Nephron (organoid): ENCODE measurements around the gene PIP4K2A.
"Not testable (repeated sequence)": the region's sequence is repeated elsewhere in the genome, so short reads cannot be mapped to it uniquely, and the experiment has no call there.

Experiments used
- H3K27ac Mint-ChIP-seq, 3 experiments: 2 replicates each; pipeline ENCODE4 v1.8.0; 2020; ENCODE audit warnings: mixed read lengths in 3 of 3, mild to moderate bottlenecking in 2 of 3, moderate library complexity in 1 of 3
- H3K27me3 Mint-ChIP-seq: 2 replicates; pipeline ENCODE4 v1.8.0; 2021; ENCODE audit warnings: low read depth, mild to moderate bottlenecking, moderate library complexity, mixed read lengths
- H3K36me3 Mint-ChIP-seq: 2 replicates; pipeline ENCODE4 v1.8.0; 2020; ENCODE audit warnings: low read depth, mixed read lengths
- H3K4me1 Mint-ChIP-seq: 2 replicates; pipeline ENCODE4 v1.8.0; 2020; ENCODE audit warnings: mixed read lengths
- H3K4me3 Mint-ChIP-seq, 3 experiments: 2 replicates each; pipeline ENCODE4 v1.8.0; 2020; ENCODE audit warnings: mild to moderate bottlenecking in 3 of 3, mixed read lengths in 3 of 3, moderate library complexity in 2 of 3
- H3K9me3 Mint-ChIP-seq: 2 replicates; pipeline ENCODE4 v1.8.0; 2020; ENCODE audit warnings: mixed read lengths
- CTCF ChIP-seq, 3 experiments: fragments of 200-600 bp; sonication (generic); IDR thresholded peaks; one replicate each; pipeline ENCODE4 v1.5.0; 2021; ENCODE audit warnings: antibody characterized with exemption in 3 of 3; ENCODE audit not compliant: unreplicated experiment in 3 of 3

PIP4K2A gene

GRCh38 chr10:22518167-22518724 lies 196.1 kb downstream of the PIP4K2A start:
- H3K4me1 Mint-ChIP-seq: no peaks in the 10 kb centered on the region
- no peak for TF ChIP-seq CTCF (IDR thresholded peaks at IDR 0.05; ENCODE audit: unreplicated experiment in 3 of 3)
- peaks cover 26% of the 10 kb centered on the region for H3K9me3 Mint-ChIP-seq
- no peaks in the 10 kb centered on the region for H3K27me3 Mint-ChIP-seq
- no peak overlapping the region for H3K4me3 Mint-ChIP-seq
- H3K36me3 Mint-ChIP-seq: peaks cover under 1% of the 10 kb centered on the region
- no peak overlapping the region for H3K27ac Mint-ChIP-seq

DNA sequence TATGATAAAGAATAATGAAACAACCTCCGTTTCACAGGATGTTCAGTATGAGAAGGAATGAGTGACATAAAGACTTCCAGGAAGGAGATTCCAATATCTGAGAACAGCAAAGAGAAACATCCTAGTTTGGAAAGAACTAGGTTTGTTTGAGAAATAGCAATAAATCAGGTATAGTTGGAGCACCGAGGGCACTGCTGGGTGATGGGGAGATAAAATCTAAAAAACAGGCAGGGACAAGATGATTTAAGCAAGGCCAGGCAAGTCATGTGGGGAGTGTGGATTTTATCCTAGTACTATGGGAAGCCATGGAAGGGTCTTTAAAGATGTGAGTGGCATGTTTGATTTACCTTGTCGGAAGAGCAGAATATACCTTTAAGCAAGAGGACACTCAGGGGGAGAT lies 199.4 kb downstream of the PIP4K2A start:
- Mint-ChIP-seq H3K27ac (no peak overlapping the region), H3K4me3 (no peak overlapping the region), H3K4me1 (no peaks in the 10 kb centered on the region), H3K27me3 (no peaks in the 10 kb centered on the region), H3K9me3 (peaks cover 37% of the 10 kb centered on the region), H3K36me3 (peaks cover 9% of the 10 kb centered on the region)
- no peak for TF ChIP-seq CTCF (IDR thresholded peaks at IDR 0.05; ENCODE audit: unreplicated experiment in 3 of 3)

DNA sequence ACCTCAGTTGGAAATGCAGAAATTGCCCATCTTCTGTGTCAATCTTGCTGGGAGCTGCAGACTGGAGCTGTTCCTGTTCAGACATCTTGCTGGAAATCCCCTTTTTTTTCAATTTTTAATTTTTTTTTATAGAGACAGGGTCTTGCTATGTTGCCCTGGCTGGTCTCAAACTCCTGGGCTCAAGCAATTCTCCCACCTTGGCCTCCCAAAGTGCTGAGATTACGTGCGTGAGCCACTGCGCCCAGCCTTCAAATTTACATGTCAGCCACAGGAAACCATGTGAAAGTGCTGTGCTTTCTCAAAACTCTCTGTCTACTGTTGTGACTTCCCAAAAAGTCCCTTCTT lies 200.0 kb downstream of the PIP4K2A start:
- H3K27me3 Mint-ChIP-seq, H3K27ac Mint-ChIP-seq, H3K4me1 Mint-ChIP-seq, H3K36me3 Mint-ChIP-seq: not testable (repeated sequence)
- H3K9me3 Mint-ChIP-seq: peaks cover 39% of the 10 kb centered on the region
- H3K4me3 Mint-ChIP-seq: peak overlapping the region in 1 of 3 experiments; percentile 30

DNA sequence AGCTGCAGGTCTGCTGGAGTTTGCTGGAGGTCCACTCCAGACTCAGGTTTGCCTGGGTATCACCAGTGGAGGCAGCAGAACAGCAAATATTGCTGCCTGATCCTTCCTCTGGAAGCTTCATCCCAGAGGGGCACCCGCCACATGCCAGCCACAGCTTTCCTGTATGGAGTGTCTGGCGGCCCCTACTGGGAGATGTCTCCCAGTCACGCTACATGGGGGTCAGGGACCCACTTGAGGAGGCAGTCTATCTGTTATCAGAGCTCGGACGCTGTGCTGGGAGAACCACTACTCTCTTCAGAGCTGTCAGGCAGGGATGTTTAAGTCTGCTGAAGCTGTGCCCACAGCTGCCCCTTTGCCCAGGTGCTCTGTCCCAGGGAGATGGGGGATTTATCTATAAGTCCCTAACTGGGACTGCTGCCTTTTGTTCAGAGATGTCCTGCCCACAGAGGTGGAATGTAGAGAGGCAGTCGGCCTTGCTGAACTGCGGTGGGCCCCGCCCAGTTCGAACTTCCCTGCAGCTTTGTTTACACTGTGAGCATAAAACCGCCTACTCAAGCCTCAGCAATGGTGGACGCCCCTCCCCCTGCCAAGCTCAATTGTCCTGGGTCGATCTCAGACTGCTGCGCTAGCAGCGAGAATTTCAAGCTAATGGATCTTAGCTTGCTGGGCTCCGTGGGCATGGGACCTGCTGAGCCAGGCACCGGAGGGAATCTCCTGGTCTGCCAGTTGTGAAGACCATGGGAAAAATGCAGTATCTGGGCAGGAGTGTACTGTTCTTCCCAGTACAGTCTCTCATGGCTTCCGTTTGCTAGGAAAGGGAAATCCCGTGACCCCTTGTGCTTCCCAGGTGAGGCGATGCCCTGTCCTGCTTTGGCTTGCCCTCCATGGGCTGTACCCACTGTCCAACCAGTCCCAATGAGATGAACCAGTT lies 200.6 kb downstream of the PIP4K2A start:
- H3K4me3 Mint-ChIP-seq: peak overlapping the region in 2 of 3 experiments; percentile 42 to 65
- H3K36me3 Mint-ChIP-seq, H3K27me3 Mint-ChIP-seq, H3K27ac Mint-ChIP-seq, H3K4me1 Mint-ChIP-seq: not testable (repeated sequence)
- H3K9me3 Mint-ChIP-seq: peaks cover 36% of the 10 kb centered on the region

- not testable (repeated sequence) for H3K4me1 Mint-ChIP-seq, H3K27me3 Mint-ChIP-seq, H3K36me3 Mint-ChIP-seq, H3K4me3 Mint-ChIP-seq, H3K27ac Mint-ChIP-seq
- H3K9me3 Mint-ChIP-seq: peaks cover 43% of the 10 kb centered on the region
Observed at GRCh38 chr10:22512015-22512414, 202.4 kb downstream of the PIP4K2A start.

GRCh38 chr10:22508214-22508613 lies 206.2 kb downstream of the PIP4K2A start:
- not testable (repeated sequence) for H3K27ac Mint-ChIP-seq, H3K4me3 Mint-ChIP-seq, H3K36me3 Mint-ChIP-seq, H3K4me1 Mint-ChIP-seq
- Mint-ChIP-seq H3K9me3 (peaks cover 38% of the 10 kb centered on the region), H3K27me3 (peaks cover 14% of the 10 kb centered on the region)

DNA sequence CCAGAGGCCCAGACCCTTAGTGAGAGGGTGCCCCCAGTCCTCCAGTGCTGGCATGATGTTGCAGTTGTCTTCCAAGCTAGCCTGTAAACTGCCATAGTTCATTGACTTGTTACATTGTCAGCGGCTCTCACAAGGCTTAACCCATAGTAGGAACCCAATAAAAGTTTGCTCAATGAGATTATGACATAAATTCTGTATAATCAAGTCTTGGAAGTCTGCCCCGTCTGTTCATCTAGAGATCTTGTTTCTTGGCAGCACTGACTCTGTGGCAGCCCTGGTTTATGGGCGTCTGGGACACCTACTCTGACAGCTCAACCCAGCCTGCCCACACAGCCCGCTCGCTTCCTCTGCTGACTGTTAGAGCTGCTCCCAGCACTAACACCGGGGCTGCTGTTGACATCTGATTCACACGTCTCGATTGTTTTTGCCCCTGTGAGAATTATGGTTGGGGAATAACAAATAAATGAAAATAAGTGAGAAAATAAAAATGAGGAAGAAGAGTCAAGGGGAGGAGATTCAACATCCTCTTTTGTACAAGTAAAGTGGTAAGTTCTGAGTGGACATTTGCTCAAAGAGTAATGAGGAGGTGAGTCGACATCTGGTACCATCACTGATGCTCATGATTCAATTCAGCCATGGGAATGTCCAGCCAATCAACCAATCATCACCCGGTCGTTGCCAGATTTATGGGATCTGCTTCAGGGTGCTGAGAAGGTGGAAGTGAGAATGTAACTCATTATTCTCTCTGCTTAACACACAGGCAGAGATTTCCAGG lies 208.3 kb downstream of the PIP4K2A start:
- TF ChIP-seq CTCF (IDR thresholded peaks at IDR 0.05; ENCODE audit: unreplicated experiment in 3 of 3): no peak
- Mint-ChIP-seq H3K27ac (no peak overlapping the region), H3K9me3 (peaks cover 21% of the 10 kb centered on the region), H3K27me3 (peaks cover 25% of the 10 kb centered on the region), H3K4me1 (peaks cover 14% of the 10 kb centered on the region), H3K36me3 (no peaks in the 10 kb centered on the region), H3K4me3 (no peak overlapping the region)
